Hematopoietic multipotent progenitor cell treated with erythropoietin and hydrocortisone succinate and interleukin-3 and kit ligand, for 8 days (in vitro differentiated cells): ENCODE measurements around the gene ACSL3.
"Not testable (repeated sequence)": the region's sequence is repeated elsewhere in the genome, so short reads cannot be mapped to it uniquely, and the experiment has no call there.

Experiments
- DNase-seq: peaks from one replicate; pipeline ENCODE4 v3.0.0-alpha.2; 2015

Gene ACSL3

DNA sequence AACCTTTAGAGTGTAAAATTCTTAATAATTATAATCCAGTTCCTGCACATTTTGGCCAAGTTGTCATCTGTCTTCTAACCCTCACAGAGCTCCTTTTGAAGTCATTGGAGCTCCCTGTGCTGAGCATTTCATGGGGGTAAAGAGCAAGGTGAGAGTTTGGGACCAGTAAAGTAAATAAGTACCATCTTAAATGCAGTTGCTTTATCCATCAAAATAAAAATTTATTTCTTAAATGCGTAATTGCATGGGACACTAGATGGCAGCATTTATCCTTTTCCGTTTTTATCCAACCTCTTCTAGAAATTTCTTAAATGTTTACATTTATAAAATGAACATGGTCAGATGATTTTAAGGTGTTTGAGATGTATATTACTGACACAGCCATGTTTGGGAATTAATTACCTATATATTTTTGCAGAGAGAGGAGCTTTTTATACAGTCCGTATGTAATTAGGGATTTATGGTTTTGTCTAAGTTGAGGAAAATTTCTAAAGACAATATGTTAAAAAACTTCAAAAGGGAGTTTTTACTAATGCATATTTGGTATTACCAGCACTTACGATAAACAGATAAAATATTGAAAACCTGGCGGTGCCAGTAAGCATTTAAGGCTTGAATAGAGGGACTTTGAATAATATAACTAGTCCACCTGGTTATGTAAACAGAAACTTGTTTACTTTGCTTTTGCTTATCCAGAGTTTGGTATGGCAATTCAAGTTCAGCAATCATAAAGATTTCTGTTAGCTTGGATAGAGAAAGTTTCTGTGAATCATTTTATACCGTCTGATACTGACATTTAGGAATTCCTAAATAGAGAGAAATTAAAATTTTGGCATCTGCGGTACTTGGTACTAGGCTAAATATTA lies 54.5 kb downstream of the ACSL3 start:
- DNase-seq, result peak; percentile 35

DNA sequence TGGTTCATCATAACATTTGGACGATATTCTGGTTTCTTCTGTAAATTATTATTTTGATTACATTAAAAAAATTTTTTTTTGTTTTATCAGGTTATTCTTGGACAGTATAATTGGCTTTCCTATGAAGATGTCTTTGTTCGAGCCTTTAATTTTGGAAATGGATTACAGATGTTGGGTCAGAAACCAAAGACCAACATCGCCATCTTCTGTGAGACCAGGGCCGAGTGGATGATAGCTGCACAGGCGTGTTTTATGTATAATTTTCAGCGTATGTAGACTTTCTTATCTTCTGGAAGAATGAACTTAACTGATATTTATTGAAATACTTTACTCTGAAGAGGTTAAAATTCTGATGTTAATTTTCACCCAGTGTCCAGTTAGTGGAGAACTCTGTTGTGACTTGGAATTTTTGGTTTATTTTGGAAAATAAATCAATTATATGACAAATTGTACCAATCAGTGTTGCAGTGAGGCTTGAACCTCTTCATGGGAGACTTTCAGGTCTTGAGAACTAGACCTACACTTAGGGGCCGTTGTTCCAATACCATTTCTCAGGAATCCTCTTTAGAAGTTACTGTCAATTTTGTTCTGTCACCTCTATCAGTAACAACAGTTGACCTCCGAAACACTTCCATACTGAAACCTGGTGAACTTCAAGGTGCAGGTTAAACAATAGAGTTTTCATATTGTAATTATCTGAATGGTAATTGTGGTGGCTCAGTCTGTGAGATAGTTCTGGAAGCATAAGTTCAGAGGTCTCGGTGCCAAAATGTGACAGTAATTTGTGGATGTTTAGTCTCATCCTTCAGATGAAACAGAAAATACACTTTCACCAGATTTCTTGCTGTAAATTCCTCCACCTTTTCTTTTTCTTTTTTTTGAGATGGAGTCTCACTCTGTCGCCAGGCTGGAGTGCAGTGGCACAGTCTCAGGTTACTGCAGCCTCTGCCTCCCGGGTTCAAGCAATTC lies 55.7 kb downstream of the ACSL3 start:
- no peak for DNase-seq

DNA sequence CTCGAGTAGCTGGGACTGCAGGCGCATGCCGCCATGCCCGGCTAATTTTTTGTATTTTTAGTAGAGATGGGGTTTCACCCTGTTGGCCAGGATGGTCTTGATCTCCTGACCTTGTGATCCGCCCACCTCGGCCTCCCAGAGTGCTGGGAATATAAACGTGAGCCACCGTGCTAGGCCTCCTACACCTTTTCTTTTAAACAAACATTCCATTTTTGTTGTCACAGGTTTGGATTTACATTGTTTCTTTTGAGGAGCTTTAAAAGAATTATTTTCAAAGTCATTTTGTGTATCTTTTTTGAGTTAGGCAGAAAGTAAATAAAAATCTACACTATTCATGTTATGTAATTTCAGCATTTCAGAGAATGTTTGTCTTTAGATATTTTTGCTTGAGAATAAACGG lies 56.4 kb downstream of the ACSL3 start:
- DNase-seq, result not testable (repeated sequence)

DNA sequence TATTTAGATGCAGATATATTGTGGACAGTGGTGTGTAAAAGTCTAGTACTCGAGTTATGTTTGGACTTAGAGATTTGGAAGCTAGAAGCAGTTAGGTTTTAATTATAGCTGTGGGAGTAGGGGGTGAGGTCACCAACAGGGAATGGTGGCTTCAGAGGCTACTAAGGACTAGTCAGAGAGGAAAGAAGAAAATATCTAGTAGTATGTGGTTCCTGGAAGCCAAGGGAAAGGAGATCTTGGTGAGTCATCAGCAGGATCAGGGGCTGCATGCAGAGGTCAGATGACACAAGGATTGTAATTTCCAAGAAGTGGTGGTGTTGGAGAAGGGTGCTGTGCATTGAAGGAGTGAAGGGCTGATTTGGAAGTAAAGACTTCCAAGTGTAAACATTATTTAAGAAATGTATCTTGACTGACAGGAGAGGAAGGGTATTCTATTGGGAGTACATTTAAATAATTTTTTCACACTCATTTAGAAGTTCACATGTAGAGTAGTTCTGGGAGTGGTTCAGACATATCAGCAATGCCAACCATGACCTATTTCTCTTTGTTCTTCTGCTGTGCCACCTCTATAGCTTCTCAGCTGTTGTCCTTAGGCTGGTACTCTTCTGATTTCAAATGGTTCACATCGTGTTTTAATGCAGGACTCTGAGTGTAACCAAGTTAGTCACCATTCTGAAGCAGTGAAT lies 59.1 kb downstream of the ACSL3 start:
- DNase-seq, result peak; percentile 17

DNA sequence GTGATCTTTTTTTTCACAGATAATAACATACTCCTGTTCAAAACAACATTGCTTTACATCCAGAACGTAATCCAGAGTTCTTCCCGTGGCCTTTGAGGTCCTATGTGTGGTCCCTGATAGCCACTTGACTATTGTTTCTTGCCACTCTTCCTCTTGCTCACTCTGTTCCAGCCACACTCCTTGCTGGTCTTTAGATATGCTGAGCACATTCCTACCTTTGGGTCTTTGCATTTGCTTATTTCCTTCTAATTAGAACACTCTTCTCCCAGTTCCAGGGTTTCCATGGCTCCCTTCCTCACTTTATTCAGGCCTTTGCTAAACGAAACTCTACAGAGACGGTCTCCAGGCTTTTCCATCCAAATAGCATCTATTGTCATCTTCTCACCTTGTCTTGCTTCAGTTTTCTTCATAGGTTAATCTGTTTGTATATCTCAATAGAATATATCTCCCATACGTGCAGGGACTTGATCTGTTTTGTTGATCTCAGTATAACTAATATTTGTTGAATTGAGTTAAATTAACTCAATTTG lies 59.9 kb downstream of the ACSL3 start:
- no peak for DNase-seq

DNA sequence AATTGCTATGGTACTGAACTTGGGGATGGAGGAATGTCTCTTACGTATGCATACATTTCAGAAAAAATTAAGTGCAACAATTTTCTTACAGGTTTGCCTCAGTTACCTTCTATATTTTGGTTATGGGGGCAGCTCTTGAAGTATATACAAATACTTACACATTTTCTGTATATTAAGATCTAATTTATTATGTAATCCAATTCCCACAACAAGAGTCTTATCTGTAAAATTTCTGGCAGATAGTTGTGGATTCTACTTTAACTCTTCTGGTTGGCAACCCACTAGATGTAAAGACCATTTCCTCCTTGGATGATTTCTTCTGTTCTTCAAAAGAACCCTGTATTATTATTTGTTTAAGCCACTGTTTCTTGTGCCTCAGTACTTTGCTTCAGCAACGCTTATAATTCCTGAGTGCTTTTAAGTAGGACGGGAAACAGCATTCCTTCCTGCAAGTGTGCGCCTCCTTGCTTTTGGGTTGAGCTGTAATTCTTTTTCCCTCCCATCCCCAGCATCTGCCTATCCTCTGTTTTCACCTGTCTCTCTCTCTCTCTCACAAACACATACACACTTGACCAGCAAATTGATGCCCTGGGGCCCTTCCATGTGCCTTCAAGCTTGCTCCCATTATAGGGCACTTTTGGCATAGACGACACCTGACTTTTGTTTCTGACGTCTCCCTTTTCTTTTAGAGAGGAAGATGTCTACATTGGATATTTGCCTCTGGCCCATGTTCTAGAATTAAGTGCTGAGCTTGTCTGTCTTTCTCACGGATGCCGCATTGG lies 61.4 kb downstream of the ACSL3 start:
- no peak for DNase-seq

DNA sequence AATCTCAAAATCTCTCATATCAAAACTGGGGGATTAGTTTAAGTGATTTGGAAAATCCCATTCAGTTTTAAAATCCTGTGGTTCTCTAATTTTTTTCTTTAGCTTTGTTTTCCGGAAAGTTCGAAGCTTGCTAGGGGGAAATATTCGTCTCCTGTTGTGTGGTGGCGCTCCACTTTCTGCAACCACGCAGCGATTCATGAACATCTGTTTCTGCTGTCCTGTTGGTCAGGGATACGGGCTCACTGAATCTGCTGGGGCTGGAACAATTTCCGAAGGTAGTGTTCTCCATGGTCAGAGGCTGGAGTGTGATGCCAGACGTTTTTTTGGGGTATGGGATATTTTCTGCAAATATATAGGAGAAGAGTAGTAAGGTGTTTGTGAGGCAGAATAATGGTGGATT lies 66.1 kb downstream of the ACSL3 start:
- DNase-seq, result no peak

DNA sequence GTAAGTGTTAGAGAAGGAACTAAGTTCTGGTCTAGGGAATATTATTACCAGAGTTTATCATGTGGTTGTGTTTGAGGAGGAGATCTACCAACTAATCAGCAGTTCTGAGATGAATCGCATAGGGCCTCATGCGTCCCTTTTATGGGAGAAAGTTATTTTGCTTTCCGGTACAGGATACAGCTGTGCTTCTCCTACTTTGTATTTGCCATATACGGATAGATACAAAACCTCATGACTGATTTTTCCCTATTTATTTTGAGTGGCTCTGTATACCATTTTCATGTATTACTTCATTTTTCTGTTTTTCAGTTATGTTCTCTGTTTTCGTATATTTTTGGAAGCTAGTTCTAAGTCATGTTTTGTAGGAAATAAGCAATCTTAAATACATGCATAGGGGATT lies 66.8 kb downstream of the ACSL3 start:
- DNase-seq, result no peak

DNA sequence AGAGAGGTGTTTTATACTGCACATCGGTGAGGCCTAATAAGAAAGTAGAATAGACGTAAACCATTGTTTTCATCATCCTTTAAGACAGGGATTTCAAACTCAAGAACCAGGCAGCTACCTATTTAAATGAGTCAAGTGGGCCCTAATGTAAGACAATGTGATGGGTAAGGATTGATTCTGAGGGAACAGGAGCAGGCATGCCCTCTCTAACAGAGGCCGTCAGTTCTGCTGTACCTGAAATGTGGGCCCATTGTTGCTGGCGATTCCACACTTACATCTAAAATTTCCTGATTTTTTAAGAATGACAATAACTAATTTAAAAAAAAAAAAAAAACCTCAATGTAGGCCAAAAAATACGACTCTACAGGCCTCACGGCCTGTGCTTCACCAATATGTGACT lies 67.5 kb downstream of the ACSL3 start:
- no peak for DNase-seq

DNA sequence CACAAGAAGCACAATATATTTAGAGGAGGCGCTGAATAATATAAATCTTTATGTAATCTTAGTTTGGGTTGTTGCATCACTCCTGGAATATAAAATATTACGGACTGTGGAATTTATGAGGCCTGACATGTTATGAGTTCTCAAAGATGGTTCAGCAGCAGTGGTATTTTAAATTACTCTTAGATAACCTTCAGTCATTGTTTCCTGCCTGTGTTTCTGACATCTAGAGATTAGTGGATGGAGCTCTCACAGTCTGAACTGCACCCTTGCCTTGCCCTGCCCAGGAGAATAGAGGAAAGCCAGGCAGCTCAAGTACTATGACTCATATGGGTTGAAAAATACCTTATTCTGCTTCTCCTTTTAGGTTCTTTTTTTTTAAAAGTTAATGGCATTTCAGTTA lies 70.0 kb downstream of the ACSL3 start:
- DNase-seq, result no peak

DNA sequence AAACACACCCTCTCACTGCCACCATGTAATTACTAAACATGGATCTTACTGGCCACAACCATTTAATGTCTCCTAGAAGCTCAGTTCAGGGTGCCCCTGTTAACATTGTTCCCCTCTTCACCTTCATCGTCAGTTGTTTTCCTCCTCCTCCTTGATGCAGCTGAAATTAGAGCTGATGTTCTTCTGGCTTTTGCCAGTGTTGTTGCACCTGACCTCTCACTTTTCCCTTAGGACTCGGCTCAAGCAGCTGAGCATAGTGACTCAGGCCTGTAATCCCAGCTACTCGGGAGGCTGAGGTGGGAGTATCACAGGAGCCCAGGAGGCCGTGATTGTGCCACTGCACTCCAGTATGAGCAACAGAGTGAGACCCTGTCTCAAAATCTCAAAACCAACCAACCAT lies 70.8 kb downstream of the ACSL3 start:
- no peak for DNase-seq

DNA sequence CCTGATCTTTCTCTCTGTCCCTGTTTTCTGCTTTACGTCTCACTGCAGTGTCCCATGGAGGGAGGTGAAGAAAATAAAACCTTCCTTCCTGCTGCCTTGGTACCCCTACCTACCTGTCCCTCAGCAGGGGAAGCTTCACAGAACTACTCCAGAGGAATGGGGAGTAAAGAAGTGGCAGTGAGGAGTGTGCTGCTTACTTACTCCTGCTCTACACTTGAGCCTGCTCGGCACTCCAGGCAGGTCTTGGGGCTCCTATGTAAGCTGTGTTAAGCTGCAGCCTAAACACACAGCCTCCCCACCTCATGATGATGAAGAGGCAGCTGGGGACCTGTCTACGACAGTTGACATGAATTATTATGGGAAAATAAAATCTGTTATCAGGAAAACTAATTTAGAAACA lies 72.6 kb downstream of the ACSL3 start:
- no peak for DNase-seq

DNA sequence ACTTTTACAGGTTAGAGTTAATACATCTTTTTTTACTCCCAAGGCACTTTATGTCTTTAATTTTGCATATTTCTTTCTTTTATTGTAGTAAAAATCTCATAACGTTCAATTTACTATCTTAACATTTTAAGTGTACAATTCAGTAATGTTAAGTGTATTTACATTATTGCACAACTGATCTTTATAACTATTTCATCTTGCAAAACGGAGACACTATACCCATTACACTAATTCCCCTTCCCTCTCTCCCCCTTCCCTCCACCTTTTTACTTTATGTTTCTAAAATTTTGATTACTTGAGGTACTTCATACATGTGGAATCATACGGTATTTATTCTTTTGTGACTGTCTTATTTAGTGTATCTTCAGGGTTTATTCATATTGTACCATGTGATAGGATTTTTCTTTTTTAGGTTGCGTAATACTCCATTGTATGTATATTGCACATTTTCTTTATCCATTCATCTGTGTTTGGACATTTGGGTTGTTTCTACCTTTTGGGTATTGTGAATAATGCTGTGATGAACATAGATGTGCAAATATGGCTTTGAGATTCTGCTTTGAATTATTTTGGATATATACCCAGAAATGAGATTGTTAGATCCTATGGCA lies 75.0 kb downstream of the ACSL3 start:
- DNase-seq, result no peak

DNA sequence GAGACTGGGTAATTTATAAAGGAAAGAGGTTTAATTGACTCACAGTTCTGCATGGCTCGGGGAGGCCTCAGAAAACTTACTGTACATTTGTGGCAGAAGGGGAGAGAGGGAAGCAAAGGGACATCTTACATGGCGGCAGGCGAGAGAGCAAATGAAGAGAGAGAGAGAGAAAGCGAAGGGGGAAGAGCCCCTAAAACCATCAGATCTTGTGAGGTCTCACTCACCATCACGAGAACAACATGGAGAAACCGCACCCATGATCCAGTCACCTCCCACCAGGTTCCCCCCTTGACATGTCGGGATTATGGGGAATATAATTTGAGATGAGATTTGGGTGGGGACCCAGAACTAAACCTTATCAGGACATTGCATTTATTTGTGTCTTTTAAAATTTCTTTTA lies 75.9 kb downstream of the ACSL3 start:
- no peak for DNase-seq

DNA sequence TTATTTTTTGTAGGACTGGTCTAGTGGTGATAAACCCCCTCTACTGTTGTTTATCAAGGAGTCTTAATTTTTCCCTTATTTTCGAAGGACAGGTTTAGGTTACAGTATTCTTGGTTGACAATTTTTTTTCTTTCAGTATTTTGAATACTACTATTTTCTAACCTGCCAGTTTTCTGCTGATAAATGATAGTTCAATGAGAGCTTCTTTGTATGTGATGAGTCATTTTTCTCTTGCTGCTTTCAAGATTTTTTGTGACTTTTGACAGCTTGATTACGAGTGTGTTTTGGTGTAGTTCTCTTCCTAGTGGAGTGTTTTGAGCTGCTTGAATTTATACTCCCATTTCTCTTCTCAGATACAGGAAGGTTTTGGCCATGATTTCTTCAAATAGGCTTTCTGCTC lies 77.5 kb downstream of the ACSL3 start:
- no peak for DNase-seq

DNA sequence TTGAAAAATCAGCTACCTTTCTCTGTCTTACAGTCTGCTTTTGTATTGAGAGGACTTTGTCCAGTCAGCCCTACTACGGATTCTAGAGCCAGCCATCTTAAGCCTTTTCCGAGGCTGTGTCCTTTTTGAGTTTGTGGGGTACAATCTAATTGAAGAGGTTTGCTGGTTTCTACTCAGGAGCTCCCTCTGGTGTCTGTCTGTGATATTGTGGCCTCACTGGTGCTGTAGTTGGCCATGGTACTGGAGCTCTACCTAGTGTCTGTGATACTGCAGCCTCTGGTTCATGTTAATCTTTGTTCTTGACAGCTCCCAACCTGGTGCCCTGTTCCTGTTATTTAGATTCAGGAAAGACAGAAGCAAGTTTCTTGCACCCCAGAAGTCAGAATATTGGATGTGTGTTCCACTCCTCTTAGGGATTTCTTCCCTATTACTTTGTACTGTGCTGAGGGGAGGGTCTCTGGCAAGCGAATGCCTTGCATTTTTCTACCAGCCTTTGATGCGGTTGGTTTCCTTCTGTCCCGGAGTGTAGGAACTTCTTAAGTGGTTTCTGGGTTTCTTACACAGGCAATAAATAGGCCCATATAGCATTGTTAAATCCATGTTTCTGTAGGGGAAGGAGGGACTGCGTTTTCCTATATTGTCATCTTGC lies 78.5 kb downstream of the ACSL3 start:
- DNase-seq, result peak; percentile 78

DNA sequence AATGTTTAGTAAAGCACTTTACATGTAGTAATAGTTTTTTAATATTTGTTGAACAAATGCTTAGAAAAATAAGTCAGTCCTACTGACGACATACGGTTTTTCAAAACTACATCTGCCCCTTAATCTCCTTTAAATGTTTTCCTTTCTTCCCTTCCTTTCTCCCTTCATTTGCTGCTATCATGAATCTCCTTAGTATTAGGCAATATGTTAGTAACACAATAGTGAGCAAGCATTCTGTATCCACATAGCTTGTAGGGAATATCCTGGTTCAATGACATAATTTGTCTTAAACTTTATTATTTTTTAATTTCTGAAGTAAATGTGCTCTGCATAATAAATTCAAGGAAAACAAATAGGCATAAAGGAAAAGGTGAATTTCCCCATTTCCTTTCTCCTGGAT lies 79.1 kb downstream of the ACSL3 start:
- DNase-seq, result no peak

DNA sequence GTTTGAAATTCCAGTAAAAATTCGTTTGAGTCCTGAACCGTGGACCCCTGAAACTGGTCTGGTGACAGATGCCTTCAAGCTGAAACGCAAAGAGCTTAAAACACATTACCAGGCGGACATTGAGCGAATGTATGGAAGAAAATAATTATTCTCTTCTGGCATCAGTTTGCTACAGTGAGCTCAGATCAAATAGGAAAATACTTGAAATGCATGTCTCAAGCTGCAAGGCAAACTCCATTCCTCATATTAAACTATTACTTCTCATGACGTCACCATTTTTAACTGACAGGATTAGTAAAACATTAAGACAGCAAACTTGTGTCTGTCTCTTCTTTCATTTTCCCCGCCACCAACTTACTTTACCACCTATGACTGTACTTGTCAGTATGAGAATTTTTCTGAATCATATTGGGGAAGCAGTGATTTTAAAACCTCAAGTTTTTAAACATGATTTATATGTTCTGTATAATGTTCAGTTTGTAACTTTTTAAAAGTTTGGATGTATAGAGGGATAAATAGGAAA lies 80.7 kb downstream of the ACSL3 start:
- no peak for DNase-seq

DNA sequence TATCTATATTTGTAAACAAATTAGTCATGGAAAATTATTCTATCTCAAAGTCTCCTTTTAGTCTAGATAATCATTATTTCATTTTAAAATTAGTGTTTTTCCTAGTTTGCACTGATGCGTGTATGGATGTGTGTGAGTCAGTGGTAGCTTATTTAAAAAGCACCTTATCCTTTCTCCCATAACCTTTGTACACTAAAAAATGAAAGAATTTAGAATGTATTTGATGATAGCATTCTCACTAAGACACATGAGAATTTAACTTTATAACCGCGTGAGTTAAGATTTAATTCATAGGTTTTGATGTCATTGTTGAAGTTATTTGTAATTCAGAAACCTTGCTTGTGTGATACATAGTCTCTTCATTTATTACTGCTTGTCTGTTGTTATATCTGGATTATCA lies 81.7 kb downstream of the ACSL3 start:
- no peak for DNase-seq

DNA sequence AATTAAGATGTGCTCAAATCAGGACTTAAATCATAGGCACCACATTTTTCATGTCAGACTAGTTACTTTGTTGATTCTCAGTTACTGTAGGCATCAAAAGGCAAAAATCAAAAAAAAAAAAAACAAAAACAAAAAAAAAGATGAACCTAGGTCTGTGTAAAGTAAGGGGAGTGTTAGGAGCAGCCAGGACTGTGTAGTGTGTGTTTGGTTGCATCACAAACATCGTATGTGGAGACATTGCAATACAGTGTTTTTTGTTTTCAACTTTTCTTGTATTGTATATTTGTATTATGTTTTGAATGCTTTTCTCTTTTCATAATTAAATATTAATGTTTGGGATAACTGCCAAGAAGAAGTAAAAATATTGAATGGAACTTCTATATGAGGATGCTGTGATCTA lies 82.1 kb downstream of the ACSL3 start:
- no peak for DNase-seq

DNA sequence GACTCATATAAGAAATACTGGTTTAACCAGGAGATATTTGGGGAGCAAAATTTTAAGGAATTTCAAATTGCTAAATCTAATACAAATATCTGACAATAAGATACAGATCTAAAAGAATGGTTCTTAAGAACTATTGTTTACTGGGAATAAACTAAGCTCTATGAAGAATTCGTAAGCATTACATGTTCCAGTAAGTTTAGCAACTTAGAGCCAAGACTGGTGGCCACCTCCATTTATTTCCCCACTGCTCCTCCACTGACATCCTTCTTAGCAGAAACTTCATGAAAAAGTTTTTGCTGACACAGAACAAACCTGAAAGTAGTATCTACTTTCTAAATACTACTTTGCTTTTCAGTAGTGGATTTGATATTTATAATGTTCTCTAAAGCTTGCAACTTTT lies 83.0 kb downstream of the ACSL3 start:
- DNase-seq, result no peak
